Stimulated activated memory B cell treated with anti-CD40 and anti-IgM and Interleukin-4, amounts not matched to agents 10 μg/mL and 1 μg/mL and 100 μg/mL, for 72 hours (primary cell): ENCODE results near the gene CYB561D1.

Source experiments
- ATAC-seq: fragments of 150-1000 bp; cut with Tn5 transposase; 2 replicates; pipeline ENCODE4 v1.10.0; 2021
- H3K27ac Mint-ChIP-seq: one replicate; pipeline ENCODE4 v1.8.0; 2022; ENCODE audit warnings: mild to moderate bottlenecking, mixed read lengths
- H3K27me3 Mint-ChIP-seq: one replicate; pipeline ENCODE4 v1.8.0; 2022; ENCODE audit warnings: mixed read lengths
- H3K36me3 Mint-ChIP-seq: one replicate; pipeline ENCODE4 v1.8.0; 2022; ENCODE audit warnings: mixed read lengths
- H3K4me1 Mint-ChIP-seq: one replicate; pipeline ENCODE4 v1.8.0; 2022; ENCODE audit warnings: mixed read lengths
- H3K4me3 Mint-ChIP-seq: one replicate; pipeline ENCODE4 v1.8.0; 2022; ENCODE audit warnings: mild to moderate bottlenecking, moderate library complexity, mixed read lengths
- H3K9me3 Mint-ChIP-seq: one replicate; pipeline ENCODE4 v1.8.0; 2022; ENCODE audit warnings: mixed read lengths

Gene CYB561D1

GRCh38 chr1:109488696-109489095, 5.2 kb upstream of the CYB561D1 start:
- ATAC-seq: no peak

GRCh38 chr1:109490029-109490933, 3.6 kb upstream of the CYB561D1 start:
- peak; percentile 55 for ATAC-seq
- Mint-ChIP-seq H3K27me3 (no peaks in the 10 kb centered on the region), H3K4me1 (peaks cover 24% of the 10 kb centered on the region), H3K9me3 (no peaks in the 10 kb centered on the region), H3K4me3 (no peak overlapping the region), H3K36me3 (peaks cover 28% of the 10 kb centered on the region), H3K27ac (no peak overlapping the region)

More at GRCh38 chr1:109488696-109489095, 5.2 kb upstream of the CYB561D1 start:
- Mint-ChIP-seq H3K9me3 (no peaks in the 10 kb centered on the region), H3K4me3 (no peak overlapping the region), H3K36me3 (peaks cover 28% of the 10 kb centered on the region), H3K4me1 (peaks cover 27% of the 10 kb centered on the region), H3K27me3 (no peaks in the 10 kb centered on the region), H3K27ac (no peak overlapping the region)

GRCh38 chr1:109490934-109491302, 3.0 kb upstream of the CYB561D1 start:
- no peak for ATAC-seq
- Mint-ChIP-seq H3K27ac (no peak overlapping the region), H3K27me3 (no peaks in the 10 kb centered on the region), H3K36me3 (peaks cover 30% of the 10 kb centered on the region), H3K4me3 (no peak overlapping the region), H3K9me3 (no peaks in the 10 kb centered on the region), H3K4me1 (peaks cover 24% of the 10 kb centered on the region)

GRCh38 chr1:109491372-109491771, 2.5 kb upstream of the CYB561D1 start:
- Mint-ChIP-seq H3K27ac (no peak overlapping the region), H3K4me3 (no peak overlapping the region), H3K36me3 (peaks cover 30% of the 10 kb centered on the region), H3K9me3 (no peaks in the 10 kb centered on the region), H3K4me1 (peaks cover 28% of the 10 kb centered on the region), H3K27me3 (no peaks in the 10 kb centered on the region)
- ATAC-seq: no peak

- no peak for ATAC-seq
- peaks cover 39% of the 10 kb centered on the region for H3K4me1 Mint-ChIP-seq
- H3K27ac Mint-ChIP-seq: no peak overlapping the region
- no peaks in the 10 kb centered on the region for H3K9me3 Mint-ChIP-seq
- no peaks in the 10 kb centered on the region for H3K27me3 Mint-ChIP-seq
- no peak overlapping the region for H3K4me3 Mint-ChIP-seq
- peaks cover 28% of the 10 kb centered on the region for H3K36me3 Mint-ChIP-seq
Measured at GRCh38 chr1:109492779-109493178, 1.1 kb upstream of the CYB561D1 start.

- Mint-ChIP-seq H3K9me3 (no peaks in the 10 kb centered on the region), H3K4me3 (no peak overlapping the region), H3K27ac (no peak overlapping the region), H3K36me3 (peaks cover 24% of the 10 kb centered on the region), H3K27me3 (no peaks in the 10 kb centered on the region), H3K4me1 (peaks cover 44% of the 10 kb centered on the region)
- ATAC-seq: no peak
Measured at GRCh38 chr1:109493227-109493626, 667 bp upstream of the CYB561D1 start.

GRCh38 chr1:109495738-109496137, 1.8 kb downstream of the CYB561D1 start:
- Mint-ChIP-seq H3K36me3 (peaks cover 23% of the 10 kb centered on the region), H3K27ac (no peak overlapping the region), H3K4me1 (peaks cover 55% of the 10 kb centered on the region), H3K4me3 (peak overlapping the region; percentile 38), H3K27me3 (no peaks in the 10 kb centered on the region), H3K9me3 (no peaks in the 10 kb centered on the region)
- no peak for ATAC-seq

GRCh38 chr1:109497449-109498160, 3.7 kb downstream of the CYB561D1 start:
- Mint-ChIP-seq H3K36me3 (peaks cover 23% of the 10 kb centered on the region), H3K9me3 (no peaks in the 10 kb centered on the region), H3K27me3 (no peaks in the 10 kb centered on the region), H3K4me1 (peaks cover 58% of the 10 kb centered on the region), H3K4me3 (no peak overlapping the region), H3K27ac (no peak overlapping the region)
- ATAC-seq: no peak

- Mint-ChIP-seq H3K4me3 (no peak overlapping the region), H3K27ac (no peak overlapping the region), H3K27me3 (no peaks in the 10 kb centered on the region), H3K9me3 (no peaks in the 10 kb centered on the region), H3K36me3 (peaks cover 23% of the 10 kb centered on the region), H3K4me1 (peaks cover 58% of the 10 kb centered on the region)
- no peak for ATAC-seq
Measured at GRCh38 chr1:109498161-109498801, 4.4 kb downstream of the CYB561D1 start.

- H3K4me1 Mint-ChIP-seq: peaks cover 58% of the 10 kb centered on the region
- no peak overlapping the region for H3K27ac Mint-ChIP-seq
- no peaks in the 10 kb centered on the region for H3K27me3 Mint-ChIP-seq
- H3K9me3 Mint-ChIP-seq: no peaks in the 10 kb centered on the region
- no peak for ATAC-seq
- no peak overlapping the region for H3K4me3 Mint-ChIP-seq
- H3K36me3 Mint-ChIP-seq: peaks cover 23% of the 10 kb centered on the region
Measured at GRCh38 chr1:109499081-109499480, 5.2 kb downstream of the CYB561D1 start.

GRCh38 chr1:109499661-109500536, 6.0 kb downstream of the CYB561D1 start:
- no peak for ATAC-seq
- H3K4me1 Mint-ChIP-seq: peaks cover 52% of the 10 kb centered on the region
- H3K36me3 Mint-ChIP-seq: peaks cover 23% of the 10 kb centered on the region
- H3K9me3 Mint-ChIP-seq: no peaks in the 10 kb centered on the region
- no peak overlapping the region for H3K4me3 Mint-ChIP-seq
- no peaks in the 10 kb centered on the region for H3K27me3 Mint-ChIP-seq
- no peak overlapping the region for H3K27ac Mint-ChIP-seq

- Mint-ChIP-seq H3K9me3 (no peaks in the 10 kb centered on the region), H3K27ac (no peak overlapping the region), H3K4me3 (no peak overlapping the region), H3K4me1 (peaks cover 41% of the 10 kb centered on the region), H3K36me3 (peaks cover 19% of the 10 kb centered on the region), H3K27me3 (no peaks in the 10 kb centered on the region)
- no peak for ATAC-seq
Measured at GRCh38 chr1:109500941-109501381, 7.1 kb downstream of the CYB561D1 start.

GRCh38 chr1:109501644-109502363, 7.9 kb downstream of the CYB561D1 start:
- ATAC-seq: no peak
- H3K9me3 Mint-ChIP-seq: no peaks in the 10 kb centered on the region
- H3K27ac Mint-ChIP-seq: no peak overlapping the region
- H3K4me3 Mint-ChIP-seq: no peak overlapping the region
- H3K4me1 Mint-ChIP-seq: peaks cover 33% of the 10 kb centered on the region
- no peaks in the 10 kb centered on the region for H3K27me3 Mint-ChIP-seq
- H3K36me3 Mint-ChIP-seq: peaks cover 12% of the 10 kb centered on the region

GRCh38 chr1:109502364-109502851, 8.5 kb downstream of the CYB561D1 start:
- no peak overlapping the region for H3K4me3 Mint-ChIP-seq
- no peak for ATAC-seq
- peaks cover 10% of the 10 kb centered on the region for H3K36me3 Mint-ChIP-seq
- no peak overlapping the region for H3K27ac Mint-ChIP-seq
- H3K27me3 Mint-ChIP-seq: no peaks in the 10 kb centered on the region
- H3K9me3 Mint-ChIP-seq: no peaks in the 10 kb centered on the region
- H3K4me1 Mint-ChIP-seq: peaks cover 30% of the 10 kb centered on the region
